Measurements from ENCODE around the gene HS3ST5.
A peak's percentile ranks its signal among the peaks of the same experiment; 100 is the strongest.

HS3ST5 gene

GRCh38 chr6:114144887-114145851 lies 197.7 kb downstream of the HS3ST5 start:
- TF ChIP-seq JUND (IDR thresholded peaks at IDR 0.05; ENCODE audit: low read depth), result no peak
- in situ Hi-C loops (cut with HindIII; ENCODE audit: low pct_unique_long_range_greater_than_20kb, low sequenced_read_pairs), result no loop called here
- DNase-seq (ENCODE audit: low read depth in 1 of 2, low spot score in 1 of 2), result peak in 1 of 2 experiments; percentile 7

- no peak for TF ChIP-seq JUND (IDR thresholded peaks at IDR 0.05; ENCODE audit: low read depth)
- DNase-seq (ENCODE audit: low read depth in 1 of 2, low spot score in 1 of 2), result no peak
- in situ Hi-C loops (cut with HindIII; ENCODE audit: low pct_unique_long_range_greater_than_20kb, low sequenced_read_pairs), result no loop called here
Observed at GRCh38 chr6:114142258-114142657, 200.6 kb downstream of the HS3ST5 start.

GRCh38 chr6:114140416-114140815 lies 202.4 kb downstream of the HS3ST5 start:
- no peak for DNase-seq (ENCODE audit: low read depth in 1 of 2, low spot score in 1 of 2)
- TF ChIP-seq JUND (IDR thresholded peaks at IDR 0.05; ENCODE audit: low read depth), result no peak
- in situ Hi-C loops (cut with HindIII; ENCODE audit: low pct_unique_long_range_greater_than_20kb, low sequenced_read_pairs), result no loop called here

- no peak for DNase-seq (ENCODE audit: low read depth in 1 of 2, low spot score in 1 of 2)
Observed at GRCh38 chr6:114138577-114139248, 204.1 kb downstream of the HS3ST5 start.

GRCh38 chr6:114135363-114135971 lies 207.4 kb downstream of the HS3ST5 start:
- TF ChIP-seq JUND (IDR thresholded peaks at IDR 0.05; ENCODE audit: low read depth), result no peak
- in situ Hi-C loops (cut with HindIII; ENCODE audit: low pct_unique_long_range_greater_than_20kb, low sequenced_read_pairs), result no loop called here
- no peak for DNase-seq (ENCODE audit: low read depth in 1 of 2, low spot score in 1 of 2)

More at GRCh38 chr6:114138577-114139248, 204.1 kb downstream of the HS3ST5 start:
- in situ Hi-C loops (cut with HindIII; ENCODE audit: low pct_unique_long_range_greater_than_20kb, low sequenced_read_pairs), result no loop called here
- TF ChIP-seq JUND (IDR thresholded peaks at IDR 0.05; ENCODE audit: low read depth), result no peak

- no peak for DNase-seq (ENCODE audit: low read depth in 1 of 2, low spot score in 1 of 2)
- TF ChIP-seq JUND (IDR thresholded peaks at IDR 0.05; ENCODE audit: low read depth), result no peak
- in situ Hi-C loops (cut with HindIII; ENCODE audit: low pct_unique_long_range_greater_than_20kb, low sequenced_read_pairs), result no loop called here
Observed at GRCh38 chr6:114133816-114134215, 209.0 kb downstream of the HS3ST5 start.

GRCh38 chr6:114131945-114132344 lies 210.9 kb downstream of the HS3ST5 start:
- TF ChIP-seq JUND (IDR thresholded peaks at IDR 0.05; ENCODE audit: low read depth), result no peak
- in situ Hi-C loops (cut with HindIII; ENCODE audit: low pct_unique_long_range_greater_than_20kb, low sequenced_read_pairs), result no loop called here
- DNase-seq (ENCODE audit: low read depth in 1 of 2, low spot score in 1 of 2), result no peak

- no peak for TF ChIP-seq JUND (IDR thresholded peaks at IDR 0.05; ENCODE audit: low read depth)
- no peak for DNase-seq (ENCODE audit: low read depth in 1 of 2, low spot score in 1 of 2)
- in situ Hi-C loops (cut with HindIII; ENCODE audit: low pct_unique_long_range_greater_than_20kb, low sequenced_read_pairs), result no loop called here
Observed at GRCh38 chr6:114125576-114125975, 217.2 kb downstream of the HS3ST5 start.

GRCh38 chr6:114121913-114122662 lies 220.7 kb downstream of the HS3ST5 start:
- DNase-seq (ENCODE audit: low read depth in 1 of 2, low spot score in 1 of 2), result no peak
- in situ Hi-C loops (cut with HindIII; ENCODE audit: low pct_unique_long_range_greater_than_20kb, low sequenced_read_pairs), result no loop called here
- TF ChIP-seq JUND (IDR thresholded peaks at IDR 0.05; ENCODE audit: low read depth), result no peak

- no peak for TF ChIP-seq JUND (IDR thresholded peaks at IDR 0.05; ENCODE audit: low read depth)
- no peak for DNase-seq (ENCODE audit: low read depth in 1 of 2, low spot score in 1 of 2)
- in situ Hi-C loops (cut with HindIII; ENCODE audit: low pct_unique_long_range_greater_than_20kb, low sequenced_read_pairs), result no loop called here
Observed at GRCh38 chr6:114119056-114119455, 223.8 kb downstream of the HS3ST5 start.

- DNase-seq (ENCODE audit: low read depth in 1 of 2, low spot score in 1 of 2), result no peak
- in situ Hi-C loops (cut with HindIII; ENCODE audit: low pct_unique_long_range_greater_than_20kb, low sequenced_read_pairs), result no loop called here
- no peak for TF ChIP-seq JUND (IDR thresholded peaks at IDR 0.05; ENCODE audit: low read depth)
Observed at GRCh38 chr6:114115652-114116051, 227.2 kb downstream of the HS3ST5 start.

Data from T47D (cell line).